ENCODE data around the gene CTBP1.

CTBP1 gene

DNA sequence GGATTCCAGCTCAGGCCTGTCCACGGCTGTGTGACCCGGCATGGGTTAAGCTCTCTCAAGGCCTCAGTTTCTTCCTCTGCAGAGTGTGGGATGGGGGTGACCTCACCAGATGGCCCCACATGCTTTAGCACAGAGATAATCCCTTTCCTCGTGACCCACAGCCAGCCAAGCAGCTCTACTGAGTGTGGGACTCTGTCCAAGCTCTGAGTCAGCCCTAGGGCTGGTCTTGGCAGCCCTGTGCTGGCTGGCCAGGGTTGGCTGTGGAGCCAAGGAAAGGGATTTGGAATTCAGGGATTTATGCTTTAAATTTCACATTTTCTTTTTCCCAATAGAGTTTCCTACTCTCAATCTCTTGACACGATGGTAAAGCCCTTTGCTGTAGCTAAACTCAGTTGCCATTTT lies 56.8 kb downstream of the CTBP1 start:
- TF ChIP-seq, protein P1, sequence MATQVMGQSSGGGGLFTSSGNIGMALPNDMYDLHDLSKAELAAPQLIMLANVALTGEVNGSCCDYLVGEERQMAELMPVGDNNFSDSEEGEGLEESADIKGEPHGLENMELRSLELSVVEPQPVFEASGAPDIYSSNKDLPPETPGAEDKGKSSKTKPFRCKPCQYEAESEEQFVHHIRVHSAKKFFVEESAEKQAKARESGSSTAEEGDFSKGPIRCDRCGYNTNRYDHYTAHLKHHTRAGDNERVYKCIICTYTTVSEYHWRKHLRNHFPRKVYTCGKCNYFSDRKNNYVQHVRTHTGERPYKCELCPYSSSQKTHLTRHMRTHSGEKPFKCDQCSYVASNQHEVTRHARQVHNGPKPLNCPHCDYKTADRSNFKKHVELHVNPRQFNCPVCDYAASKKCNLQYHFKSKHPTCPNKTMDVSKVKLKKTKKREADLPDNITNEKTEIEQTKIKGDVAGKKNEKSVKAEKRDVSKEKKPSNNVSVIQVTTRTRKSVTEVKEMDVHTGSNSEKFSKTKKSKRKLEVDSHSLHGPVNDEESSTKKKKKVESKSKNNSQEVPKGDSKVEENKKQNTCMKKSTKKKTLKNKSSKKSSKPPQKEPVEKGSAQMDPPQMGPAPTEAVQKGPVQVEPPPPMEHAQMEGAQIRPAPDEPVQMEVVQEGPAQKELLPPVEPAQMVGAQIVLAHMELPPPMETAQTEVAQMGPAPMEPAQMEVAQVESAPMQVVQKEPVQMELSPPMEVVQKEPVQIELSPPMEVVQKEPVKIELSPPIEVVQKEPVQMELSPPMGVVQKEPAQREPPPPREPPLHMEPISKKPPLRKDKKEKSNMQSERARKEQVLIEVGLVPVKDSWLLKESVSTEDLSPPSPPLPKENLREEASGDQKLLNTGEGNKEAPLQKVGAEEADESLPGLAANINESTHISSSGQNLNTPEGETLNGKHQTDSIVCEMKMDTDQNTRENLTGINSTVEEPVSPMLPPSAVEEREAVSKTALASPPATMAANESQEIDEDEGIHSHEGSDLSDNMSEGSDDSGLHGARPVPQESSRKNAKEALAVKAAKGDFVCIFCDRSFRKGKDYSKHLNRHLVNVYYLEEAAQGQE (IDR thresholded peaks at IDR 0.05; ENCODE audit: low read depth), result no peak
- TF ChIP-seq TAF1 (IDR thresholded peaks at IDR 0.05; ENCODE audit: low read depth) (no peak), EGR1 (IDR thresholded peaks at IDR 0.05) (no peak), USF1 (IDR thresholded peaks at IDR 0.05) (peak; percentile 61; the same call in 1 of the 2 replicates), TCF12 (IDR thresholded peaks at IDR 0.05; ENCODE audit: low read depth) (peak; percentile 26; the same call in 1 of the 2 replicates), MAX (IDR thresholded peaks at IDR 0.05) (peak; percentile 55), NFIC (IDR thresholded peaks at IDR 0.05) (peak; percentile 88), FOXM1 (IDR thresholded peaks at IDR 0.05; ENCODE audit: borderline replicate concordance, low read depth) (no peak)

GRCh38 chr4:1191621-1192020 lies 57.3 kb downstream of the CTBP1 start:
- TF ChIP-seq RAD21 (IDR thresholded peaks at IDR 0.05; ENCODE audit: low read depth) (no peak), TEAD4 (IDR thresholded peaks at IDR 0.05) (no peak)

GRCh38 chr4:1187182-1187581 lies 61.7 kb downstream of the CTBP1 start:
- TF ChIP-seq EGR1 (IDR thresholded peaks at IDR 0.05) (no peak), FOXM1 (IDR thresholded peaks at IDR 0.05; ENCODE audit: borderline replicate concordance, low read depth) (no peak), CEBPB (IDR thresholded peaks at IDR 0.05) (no peak), ZBTB7A (IDR thresholded peaks at IDR 0.05; ENCODE audit: low read depth) (no peak), TCF12 (IDR thresholded peaks at IDR 0.05; ENCODE audit: low read depth) (no peak), YY1 (IDR thresholded peaks at IDR 0.05; ENCODE audit: low read depth) (no peak), USF1 (IDR thresholded peaks at IDR 0.05) (no peak), CREB1 (IDR thresholded peaks at IDR 0.05; ENCODE audit: low read depth) (no peak), NFIC (IDR thresholded peaks at IDR 0.05) (no peak), TAF1 (IDR thresholded peaks at IDR 0.05; ENCODE audit: low read depth) (no peak), EP300 (IDR thresholded peaks at IDR 0.05; ENCODE audit: borderline replicate concordance) (no peak), RAD21 (IDR thresholded peaks at IDR 0.05; ENCODE audit: low read depth) (no peak), MAX (IDR thresholded peaks at IDR 0.05) (no peak), TEAD4 (IDR thresholded peaks at IDR 0.05) (no peak)
- TF ChIP-seq, protein P1 (IDR thresholded peaks at IDR 0.05; ENCODE audit: low read depth), result no peak

DNA sequence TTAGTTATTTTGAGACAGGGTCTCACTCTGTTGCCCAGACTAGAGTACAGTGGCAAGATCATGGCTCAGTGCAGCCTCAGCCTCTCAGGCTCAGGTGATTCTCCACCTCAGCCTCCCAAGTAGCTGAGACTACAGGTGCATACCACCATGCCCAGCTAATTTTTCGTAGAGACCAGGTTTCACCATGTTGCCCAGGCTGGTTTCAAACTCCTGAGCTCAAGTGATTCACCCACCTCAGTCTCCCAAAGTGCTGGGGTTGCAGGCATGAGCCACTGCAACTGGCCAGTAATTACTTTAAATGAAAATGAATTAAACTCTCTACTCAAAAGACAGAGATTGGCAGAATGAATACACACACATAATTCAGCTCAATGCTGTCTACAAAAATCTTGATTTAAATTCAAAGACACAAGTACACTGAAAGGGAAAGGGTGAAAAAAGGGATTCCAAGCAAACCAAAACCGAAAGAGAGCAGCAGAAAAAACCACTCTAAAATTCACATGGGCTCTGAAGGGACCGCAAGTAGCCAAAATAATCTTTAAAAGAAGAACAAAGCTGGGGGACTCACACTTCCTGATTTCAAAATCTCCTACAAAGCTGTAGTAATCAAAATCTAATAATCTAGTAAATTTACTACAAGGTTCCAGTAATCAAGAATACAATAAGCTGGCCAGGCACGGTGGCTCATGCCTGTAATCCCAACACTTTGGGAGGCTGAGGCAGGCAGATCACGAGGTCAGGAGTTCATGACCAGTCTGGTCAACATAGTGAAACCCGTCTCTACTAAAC lies 64.8 kb downstream of the CTBP1 start:
- TF ChIP-seq RAD21 (IDR thresholded peaks at IDR 0.05; ENCODE audit: low read depth), result no peak
- no peak for TF ChIP-seq CREB1 (IDR thresholded peaks at IDR 0.05; ENCODE audit: low read depth)
- no peak for TF ChIP-seq TCF12 (IDR thresholded peaks at IDR 0.05; ENCODE audit: low read depth)
- no peak for TF ChIP-seq EGR1 (IDR thresholded peaks at IDR 0.05)
- TF ChIP-seq EP300 (IDR thresholded peaks at IDR 0.05; ENCODE audit: borderline replicate concordance), result no peak
- TF ChIP-seq FOXM1 (IDR thresholded peaks at IDR 0.05; ENCODE audit: borderline replicate concordance, low read depth), result no peak
- no peak for TF ChIP-seq TAF1 (IDR thresholded peaks at IDR 0.05; ENCODE audit: low read depth)
- TF ChIP-seq MAX (IDR thresholded peaks at IDR 0.05), result no peak
- no peak for TF ChIP-seq CEBPB (IDR thresholded peaks at IDR 0.05)
- TF ChIP-seq ZBTB7A (IDR thresholded peaks at IDR 0.05; ENCODE audit: low read depth), result no peak
- TF ChIP-seq YY1 (IDR thresholded peaks at IDR 0.05; ENCODE audit: low read depth), result no peak
- TF ChIP-seq USF1 (IDR thresholded peaks at IDR 0.05), result no peak
- TF ChIP-seq, protein P1 (IDR thresholded peaks at IDR 0.05; ENCODE audit: low read depth), result no peak
- TF ChIP-seq NFIC (IDR thresholded peaks at IDR 0.05), result no peak
- TF ChIP-seq TEAD4 (IDR thresholded peaks at IDR 0.05), result no peak
